ENCODE data around the gene NFATC2.

- TF ChIP-seq CTCF (IDR thresholded peaks at IDR 0.05; ENCODE audit: poor library complexity), result no peak
- TF ChIP-seq EZH2phosphoT487 (IDR thresholded peaks at IDR 0.05; ENCODE audit: low read depth, severe bottlenecking, unreplicated experiment), result no peak
- no peak for TF ChIP-seq EZH2 (IDR thresholded peaks at IDR 0.05; ENCODE audit: borderline replicate concordance)
Measured at GRCh38 chr20:51531141-51531710, 11.3 kb downstream of the NFATC2 start.
